Activated CD4-positive, alpha-beta T cell treated with anti-CD3 and anti-CD28 coated beads for 36 hours (primary cell): ENCODE data around the gene GRAP. TPM values are rescaled to one million over a fixed set of nuclear protein-coding genes. Genes with fewer than 3 reads are reported as not detected.
"Not testable (repeated sequence)": the region's sequence is repeated elsewhere in the genome, so short reads cannot be mapped to it uniquely, and the experiment has no call there.

ENCODE experiments used
- ATAC-seq: fragments of 200-7000 bp; cut with Tn5 transposase; one replicate; pipeline ENCODE4 v1.10.0; 2021; ENCODE audit warnings: mild to moderate bottlenecking, moderate library complexity
- CTCF ChIA-PET: fragments of 350-600 bp; sonication (Branson Sonifier 250); formaldehyde crosslinking; loops from one replicate; lab custom pipeline; 2021; ENCODE audit warnings: antibody characterized with exemption; lab: Charles Lee
- POLR2A ChIA-PET: fragments of 350-600 bp; sonication (Branson Sonifier 250); formaldehyde crosslinking; loops from one replicate; lab custom pipeline; 2021; ENCODE audit warnings: antibody characterized with exemption, inconsistent platforms; lab: Charles Lee
- DNase-seq: peaks from one replicate; pipeline ENCODE4 v3.0.0-alpha.2; 2020
- H3K27ac Mint-ChIP-seq: one replicate; pipeline ENCODE4 v1.8.0; 2021; ENCODE audit warnings: mixed read lengths
- H3K27me3 Mint-ChIP-seq: one replicate; pipeline ENCODE4 v1.8.0; 2021; ENCODE audit warnings: mixed read lengths
- H3K36me3 Mint-ChIP-seq: one replicate; pipeline ENCODE4 v1.8.0; 2021; ENCODE audit warnings: low read depth, mixed read lengths
- H3K4me1 Mint-ChIP-seq: one replicate; pipeline ENCODE4 v1.8.0; 2021; ENCODE audit warnings: mixed read lengths
- H3K4me3 Mint-ChIP-seq: one replicate; pipeline ENCODE4 v1.8.0; 2021; ENCODE audit warnings: mild to moderate bottlenecking, moderate library complexity, mixed read lengths
- H3K9me3 Mint-ChIP-seq: one replicate; pipeline ENCODE4 v1.8.0; 2021; ENCODE audit warnings: low read depth, mixed read lengths
- intact Hi-C, 2 experiments: fragments of 100-400 bp; cut with DNase I in 1 of 2; cut with micrococcal nuclease in 1 of 2; formaldehyde crosslinking; loops; one replicate each; pipeline versions ENCODE4 v1.14.2 to v1.15.1; 2022 to 2024; cut with DNase I, micrococcal nuclease
- total RNA-seq, 2 experiments: library from RNA; stranded (reverse); gene quantifications; one replicate each; pipeline ENCODE4 v1.2.3, GENCODE V29; 2021

The GRAP gene
- 10 to 100 TPM; 10.7 to 11.2 TPM for total RNA-seq

DNA sequence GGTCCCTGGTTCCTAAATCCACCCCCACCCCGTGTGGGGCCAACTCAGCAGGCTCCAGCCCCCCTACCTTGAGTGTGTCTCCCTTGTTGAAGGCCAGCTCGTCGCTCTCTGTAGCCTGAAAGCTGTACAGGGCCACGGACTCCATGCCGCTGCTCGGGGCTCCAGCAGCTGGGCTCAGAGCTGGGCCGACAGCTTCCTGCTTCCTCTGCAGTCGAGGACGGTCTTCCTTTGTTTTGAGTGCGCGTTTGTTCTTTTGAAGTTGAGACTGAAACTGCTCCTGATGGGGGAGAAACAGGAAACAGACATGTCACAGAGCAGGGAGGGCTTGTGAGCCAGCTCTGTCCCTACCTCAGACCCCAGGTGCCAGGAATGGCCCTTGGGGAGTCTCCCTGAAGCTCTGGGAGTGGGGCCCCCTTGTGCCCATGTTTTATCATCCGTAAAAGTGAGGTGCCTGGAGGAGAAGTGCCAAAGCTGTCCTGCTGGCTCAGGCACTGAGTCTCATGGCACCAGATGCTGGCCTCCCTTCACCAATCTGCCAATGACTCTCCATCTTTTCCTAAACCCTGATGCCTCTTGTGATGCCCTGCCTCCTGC lies at the start of gene GRAP:
Gene GRAP (minus strand): TSS at position 176 of the 594 bp plus-strand sequence. CDS start 31 bp downstream, at position 145.
- DNase-seq, H3K27ac Mint-ChIP-seq, intact Hi-C loops, H3K36me3 Mint-ChIP-seq, H3K27me3 Mint-ChIP-seq, CTCF ChIA-PET, POLR2A ChIA-PET, H3K9me3 Mint-ChIP-seq, H3K4me1 Mint-ChIP-seq, H3K4me3 Mint-ChIP-seq: not testable (repeated sequence)
- peak; percentile 74 for ATAC-seq

DNA sequence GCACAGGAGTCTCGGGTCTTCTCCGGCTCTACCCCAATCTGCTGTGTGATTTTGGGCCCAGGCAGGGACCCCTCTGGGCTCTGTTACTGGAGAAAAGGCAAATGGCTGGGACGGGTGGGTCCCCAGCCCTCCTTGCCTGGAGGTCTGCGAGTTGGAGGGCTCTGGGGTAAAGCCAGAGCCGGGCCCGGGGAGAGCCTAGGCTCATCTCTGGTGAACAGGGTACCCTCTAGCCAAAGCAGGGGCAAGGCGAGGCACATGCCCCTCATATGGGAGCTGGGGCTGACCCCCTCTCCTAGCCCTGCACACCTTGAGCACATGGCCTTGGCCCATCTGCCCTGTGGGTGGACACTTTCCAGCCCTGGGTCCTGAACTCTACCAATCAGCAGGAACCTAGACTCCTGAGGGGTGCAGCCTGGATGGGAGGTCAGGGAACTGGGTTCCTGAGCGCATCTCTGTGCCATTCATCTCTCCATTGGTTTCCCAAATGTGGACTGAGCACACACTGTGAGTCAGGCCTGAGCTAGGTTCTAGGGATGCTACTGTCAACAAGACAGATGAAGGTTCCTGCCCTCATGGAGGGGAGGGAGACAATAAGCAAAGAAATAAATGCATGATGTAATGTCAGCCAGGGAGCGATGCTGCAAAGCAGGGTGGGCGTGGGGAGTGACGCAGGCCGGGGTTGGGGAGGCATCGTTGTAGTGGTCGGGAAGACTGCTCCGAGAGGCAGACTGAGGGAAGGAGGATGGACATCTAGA lies 47.1 kb upstream of the GRAP start:
- H3K4me1 Mint-ChIP-seq, H3K4me3 Mint-ChIP-seq, H3K27me3 Mint-ChIP-seq, H3K9me3 Mint-ChIP-seq, H3K36me3 Mint-ChIP-seq, ATAC-seq, DNase-seq, H3K27ac Mint-ChIP-seq, CTCF ChIA-PET, intact Hi-C loops, POLR2A ChIA-PET: not testable (repeated sequence)

DNA sequence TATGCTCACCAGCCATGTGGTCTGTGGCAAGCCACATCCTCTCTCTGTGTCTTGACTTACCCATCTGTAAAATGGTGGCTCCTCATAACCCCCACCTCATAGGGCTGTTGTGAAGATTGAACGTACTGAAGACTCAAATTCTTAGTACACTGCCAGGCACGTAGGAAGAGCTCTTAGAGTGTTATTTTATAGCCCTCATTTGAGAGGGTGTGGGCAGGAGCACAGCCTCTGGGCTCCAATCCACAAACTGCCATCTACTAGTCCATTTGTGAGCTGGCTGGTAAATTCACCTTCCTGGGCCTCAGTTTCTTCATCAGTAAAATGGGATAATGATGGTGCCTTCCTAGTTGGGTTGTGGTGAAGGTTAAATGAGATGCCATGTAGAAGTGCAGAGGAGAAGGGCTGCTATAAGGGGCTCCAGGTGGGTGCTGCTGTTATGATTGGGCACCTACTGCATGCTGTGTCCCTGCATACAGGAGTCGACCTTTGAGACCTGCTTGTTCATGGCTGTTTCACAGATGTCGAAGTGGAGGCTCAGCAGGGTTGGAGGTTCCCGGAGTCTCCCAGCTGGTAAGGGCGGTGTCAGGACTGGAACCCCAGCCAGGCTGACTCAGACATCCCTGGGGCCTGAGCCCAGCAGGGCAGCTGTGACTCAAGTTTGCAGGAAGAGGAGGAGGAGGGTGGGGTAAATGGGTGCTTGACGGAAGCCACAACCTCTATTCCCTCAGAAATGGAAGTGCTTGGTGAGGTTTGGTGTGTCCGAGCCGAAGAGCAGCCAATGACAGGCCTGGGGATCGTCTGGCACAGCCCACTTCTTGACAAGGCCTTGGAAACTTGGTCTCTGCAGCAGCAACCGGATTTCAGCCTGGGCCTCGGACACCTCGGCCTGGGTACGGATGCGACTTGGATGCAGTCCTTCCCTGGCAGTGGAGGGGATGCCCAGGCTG lies 46.3 kb upstream of the GRAP start:
- H3K36me3 Mint-ChIP-seq, H3K27me3 Mint-ChIP-seq, CTCF ChIA-PET, H3K9me3 Mint-ChIP-seq, intact Hi-C loops, POLR2A ChIA-PET, DNase-seq, ATAC-seq, H3K4me1 Mint-ChIP-seq, H3K4me3 Mint-ChIP-seq, H3K27ac Mint-ChIP-seq: not testable (repeated sequence)

DNA sequence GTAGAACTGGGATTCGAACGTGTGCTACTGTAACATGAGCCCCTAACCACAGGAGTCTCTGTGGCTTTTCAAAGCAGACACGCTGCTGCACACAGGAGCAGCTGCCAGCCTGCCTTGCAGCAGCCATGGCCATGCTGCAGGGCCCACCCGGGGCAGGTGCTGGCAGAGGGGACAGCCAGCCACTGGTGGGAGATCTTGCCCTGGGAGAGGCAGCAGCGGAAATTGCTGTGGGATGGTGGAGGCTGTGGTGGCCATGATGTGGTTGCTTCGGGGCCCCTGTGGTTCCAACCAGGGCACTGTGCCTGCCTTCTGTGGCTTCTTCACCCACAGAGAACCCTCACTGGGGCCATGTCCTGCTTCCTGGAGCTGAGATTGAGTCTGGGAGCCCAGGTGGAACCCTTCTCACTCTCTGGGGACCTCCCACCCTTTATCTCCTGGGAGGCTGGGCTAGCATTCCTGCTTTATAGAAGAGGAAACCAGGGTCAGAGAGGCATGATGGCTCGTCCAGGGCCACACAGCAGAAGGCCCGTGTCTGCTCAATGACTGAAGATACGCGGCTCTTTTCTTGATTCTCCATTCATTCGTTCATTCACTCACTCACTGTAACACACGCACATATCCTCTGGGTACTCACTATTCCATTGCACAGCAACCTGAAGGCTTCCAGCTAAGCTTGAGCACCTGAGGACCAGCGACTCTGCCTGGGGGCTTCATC lies 43.5 kb upstream of the GRAP start:
- H3K27ac Mint-ChIP-seq, H3K27me3 Mint-ChIP-seq, CTCF ChIA-PET, intact Hi-C loops, H3K4me3 Mint-ChIP-seq, DNase-seq, H3K9me3 Mint-ChIP-seq, POLR2A ChIA-PET, H3K4me1 Mint-ChIP-seq, H3K36me3 Mint-ChIP-seq: not testable (repeated sequence)
- ATAC-seq: peak; percentile 63

DNA sequence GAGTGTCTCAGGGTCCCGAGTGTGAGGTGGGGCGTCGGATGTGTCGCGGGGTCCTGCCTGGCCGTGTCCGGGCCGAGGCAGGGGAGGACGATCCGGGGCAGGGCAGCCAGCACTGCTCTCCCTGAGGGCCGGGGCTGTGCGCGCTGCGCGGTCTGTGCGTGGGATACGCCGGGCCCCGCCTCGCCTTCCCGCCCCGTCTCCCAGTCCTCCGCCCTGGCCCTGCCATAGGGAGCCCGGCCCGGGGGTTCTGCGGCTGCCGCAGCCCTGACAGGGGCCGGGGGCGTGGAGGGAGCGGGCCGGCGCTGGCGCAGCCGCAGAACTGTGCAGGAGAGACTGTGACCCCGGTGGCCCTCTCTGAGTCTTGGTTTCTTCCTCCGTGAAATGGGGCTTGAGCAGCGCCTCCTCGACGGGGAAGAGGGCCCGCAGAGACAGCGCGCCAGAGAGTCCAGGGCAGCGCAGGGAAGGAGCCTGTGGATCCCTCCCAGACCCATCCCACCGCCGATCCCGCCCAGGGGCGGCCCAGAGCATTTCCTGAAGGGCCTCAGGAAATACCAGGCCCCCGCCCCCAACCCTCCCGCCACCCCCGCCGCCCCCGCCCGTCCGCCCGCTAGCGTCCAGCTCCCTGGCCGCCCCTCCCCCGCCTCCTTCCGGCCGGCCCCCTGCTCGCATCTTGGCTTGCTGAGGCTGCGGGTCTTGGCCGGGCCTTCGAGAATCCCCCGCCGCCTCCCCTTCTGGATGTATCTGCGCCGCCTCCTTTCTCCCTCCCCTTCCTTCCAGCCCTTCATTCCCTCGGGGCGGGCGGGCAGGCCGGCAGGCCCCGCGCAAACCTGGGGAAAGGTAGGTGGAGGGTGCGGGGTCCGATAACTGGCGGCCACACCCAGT lies 42.3 kb upstream of the GRAP start:
- intact Hi-C loops, H3K9me3 Mint-ChIP-seq, DNase-seq, H3K36me3 Mint-ChIP-seq, CTCF ChIA-PET, H3K4me3 Mint-ChIP-seq, POLR2A ChIA-PET, H3K27ac Mint-ChIP-seq, H3K4me1 Mint-ChIP-seq, H3K27me3 Mint-ChIP-seq: not testable (repeated sequence)
- peak; percentile 11 for ATAC-seq

DNA sequence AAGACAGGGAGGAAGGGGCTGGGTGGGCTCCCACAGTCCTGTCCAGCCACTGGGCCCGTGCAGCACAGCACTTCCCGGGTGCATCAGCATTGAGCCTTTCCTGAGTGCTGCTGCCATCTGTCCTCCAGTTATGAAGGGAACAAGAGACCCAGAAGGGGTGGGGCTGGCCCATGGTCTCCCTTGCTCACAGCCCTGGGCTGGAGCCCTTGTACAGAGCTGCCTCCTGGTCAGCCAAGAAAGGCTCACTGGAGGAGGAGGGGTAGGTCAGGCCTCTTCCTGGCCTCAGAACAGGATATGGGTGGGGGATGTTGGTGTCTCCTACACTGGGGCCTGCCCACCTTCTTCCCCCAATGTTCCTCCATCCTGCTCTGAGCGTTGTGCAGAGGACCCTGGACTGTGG lies 30.6 kb upstream of the GRAP start:
- H3K4me3 Mint-ChIP-seq, DNase-seq, H3K4me1 Mint-ChIP-seq, intact Hi-C loops, H3K36me3 Mint-ChIP-seq, ATAC-seq, H3K9me3 Mint-ChIP-seq, H3K27me3 Mint-ChIP-seq, H3K27ac Mint-ChIP-seq, POLR2A ChIA-PET, CTCF ChIA-PET: not testable (repeated sequence)

DNA sequence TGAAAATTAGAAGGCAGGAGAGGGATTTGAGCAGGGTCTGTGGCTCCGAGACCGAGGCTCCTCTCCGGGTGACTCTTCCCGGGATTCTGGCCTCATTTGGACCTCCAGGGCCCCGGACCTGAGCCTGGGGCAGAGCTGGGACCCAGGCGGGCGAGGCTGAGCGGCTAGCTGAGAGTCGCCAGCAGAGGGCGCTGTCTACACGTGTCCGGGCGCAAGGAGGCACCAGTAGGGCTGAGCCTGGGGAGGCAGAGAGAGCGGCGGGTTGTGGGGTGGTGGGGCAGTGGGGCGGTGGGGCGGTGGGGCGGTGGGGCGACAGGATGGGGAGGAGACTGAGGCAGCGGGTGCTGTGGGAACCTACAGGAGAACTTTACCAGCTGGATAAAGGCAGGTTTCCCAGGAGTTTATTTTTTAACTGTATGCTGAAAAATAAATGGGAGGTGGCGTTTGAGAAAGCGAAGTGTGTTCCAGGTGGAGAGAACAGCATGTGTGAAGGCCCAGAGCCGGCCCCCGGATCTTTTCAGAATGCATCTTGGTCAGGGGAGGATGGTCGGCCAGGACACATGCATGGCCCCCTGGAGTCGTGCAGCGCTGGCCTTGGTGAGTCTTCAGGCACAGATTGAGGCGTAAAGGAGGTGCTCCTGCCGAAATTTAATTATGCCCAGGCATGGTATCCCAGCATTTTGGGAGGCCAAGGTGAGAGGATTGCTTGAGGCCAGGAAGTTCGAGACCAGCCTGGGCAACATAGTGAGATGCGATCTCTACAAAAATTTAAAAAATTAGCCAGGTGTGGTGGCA lies 29.8 kb upstream of the GRAP start:
- intact Hi-C loops, H3K36me3 Mint-ChIP-seq, CTCF ChIA-PET, H3K4me3 Mint-ChIP-seq, H3K9me3 Mint-ChIP-seq, POLR2A ChIA-PET, H3K4me1 Mint-ChIP-seq, H3K27me3 Mint-ChIP-seq, H3K27ac Mint-ChIP-seq: not testable (repeated sequence)
- DNase-seq: peak; percentile 46
- peak; percentile 99 for ATAC-seq

DNA sequence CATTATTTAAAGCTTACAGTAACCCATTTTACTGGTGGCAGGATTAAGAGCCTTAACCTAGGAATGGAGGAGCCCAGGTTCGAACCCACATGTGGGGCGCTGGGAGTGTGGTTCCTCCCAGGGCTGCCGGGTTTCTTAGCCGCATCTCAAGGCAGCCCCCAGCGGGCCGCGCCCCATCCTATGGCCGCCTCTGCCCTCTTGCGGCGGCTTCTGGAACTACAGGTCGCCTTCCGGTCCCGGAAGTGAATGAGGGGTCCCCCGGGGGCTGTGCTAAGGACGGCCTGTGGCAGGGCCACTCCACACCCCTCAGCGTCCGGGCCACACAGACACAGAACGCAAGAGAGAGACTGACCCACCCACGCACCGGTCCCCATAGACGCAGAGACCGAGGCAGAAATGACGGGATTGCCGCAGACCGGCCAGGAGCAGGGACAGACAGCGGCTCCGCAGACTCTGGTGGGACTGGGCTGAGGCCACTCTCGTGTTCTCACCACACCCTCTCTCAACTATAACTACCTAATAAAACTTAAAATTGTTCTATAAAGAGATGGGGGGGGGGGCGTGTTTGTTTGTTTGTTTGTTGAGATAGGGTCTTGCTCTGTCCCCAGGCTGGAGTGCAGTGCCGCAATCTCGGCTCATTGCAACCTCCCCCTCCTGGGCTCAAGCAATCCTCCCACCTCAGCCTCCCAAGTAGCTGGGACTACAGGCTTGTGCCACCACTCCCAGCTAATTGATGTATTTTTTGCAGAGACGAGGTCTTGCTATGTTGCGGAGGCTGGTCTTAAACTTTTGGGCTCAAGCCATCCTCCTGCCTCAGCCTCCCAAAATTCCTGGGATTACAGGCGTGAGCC lies 23.8 kb upstream of the GRAP start:
- intact Hi-C loops, H3K4me3 Mint-ChIP-seq, H3K27me3 Mint-ChIP-seq, DNase-seq, H3K27ac Mint-ChIP-seq, H3K36me3 Mint-ChIP-seq, POLR2A ChIA-PET, H3K9me3 Mint-ChIP-seq, H3K4me1 Mint-ChIP-seq, CTCF ChIA-PET: not testable (repeated sequence)
- peak; percentile 96 for ATAC-seq

DNA sequence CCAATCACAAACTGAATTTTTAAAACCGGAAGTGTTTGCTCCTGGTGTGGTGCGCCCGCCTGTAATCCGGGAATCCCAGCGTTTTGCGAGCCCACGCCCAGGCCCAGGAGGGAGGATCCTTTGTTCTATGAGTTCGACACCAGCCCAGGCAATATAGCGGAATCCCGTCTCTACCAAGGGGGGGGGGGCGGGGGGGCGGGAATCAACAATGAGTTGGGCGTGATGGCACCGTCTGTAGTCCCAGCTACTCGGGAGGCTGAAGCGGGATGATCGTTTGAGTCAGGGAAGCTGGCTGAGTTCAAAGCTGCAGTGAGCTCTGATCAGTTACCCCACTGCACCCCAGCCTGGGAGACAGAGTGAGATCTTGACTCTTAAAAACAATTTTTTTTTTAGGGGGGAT lies 17.6 kb upstream of the GRAP start:
- DNase-seq: peak; percentile 3
- ATAC-seq, intact Hi-C loops, H3K9me3 Mint-ChIP-seq, CTCF ChIA-PET, H3K4me1 Mint-ChIP-seq, H3K36me3 Mint-ChIP-seq, POLR2A ChIA-PET, H3K4me3 Mint-ChIP-seq, H3K27me3 Mint-ChIP-seq: not testable (repeated sequence)
- peak overlapping the region; percentile 74 for H3K27ac Mint-ChIP-seq
